Measurements from ENCODE around the gene APP.
A peak's percentile ranks its signal among the peaks of the same experiment; 100 is the strongest.

The APP gene

DNA sequence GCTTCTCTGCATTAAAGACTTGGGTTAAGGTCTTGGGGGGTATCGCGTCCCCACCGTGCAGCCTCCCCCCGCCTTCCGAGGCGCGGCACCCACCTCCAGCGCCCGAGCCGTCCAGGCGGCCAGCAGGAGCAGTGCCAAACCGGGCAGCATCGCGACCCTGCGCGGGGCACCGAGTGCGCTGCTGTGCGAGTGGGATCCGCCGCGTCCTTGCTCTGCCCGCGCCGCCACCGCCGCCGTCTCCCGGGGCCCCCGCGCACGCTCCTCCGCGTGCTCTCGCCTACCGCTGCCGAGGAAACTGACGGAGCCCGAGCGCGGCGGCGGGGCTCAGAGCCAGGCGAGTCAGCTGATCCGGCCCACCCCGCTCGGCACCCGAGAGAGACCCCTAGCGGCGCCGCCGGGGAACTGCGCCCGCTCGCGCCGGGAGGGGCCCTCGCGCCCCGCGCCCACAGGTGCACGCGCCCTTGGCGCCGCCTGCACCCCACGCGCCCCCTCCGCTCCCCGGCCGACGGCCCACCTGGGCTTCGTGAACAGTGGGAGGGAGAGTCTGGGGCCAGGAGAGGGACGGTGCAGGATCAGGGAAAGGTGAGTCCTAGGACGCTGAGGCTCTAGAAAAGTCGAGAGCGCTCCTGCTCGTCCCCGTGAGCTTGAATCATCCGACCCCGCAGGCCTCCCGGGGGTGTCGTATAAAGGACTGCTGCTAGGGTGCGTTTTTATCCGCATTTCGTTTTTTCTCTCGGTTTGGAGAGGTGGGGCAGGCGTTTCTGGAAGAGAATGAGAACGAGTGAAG lies at the start of gene APP:
APP (minus strand) TSS at position 300 of the 787 bp plus-strand sequence; CDS start at position 150, 150 bp downstream.
- peak; percentile 89 for DNase-seq

DNA sequence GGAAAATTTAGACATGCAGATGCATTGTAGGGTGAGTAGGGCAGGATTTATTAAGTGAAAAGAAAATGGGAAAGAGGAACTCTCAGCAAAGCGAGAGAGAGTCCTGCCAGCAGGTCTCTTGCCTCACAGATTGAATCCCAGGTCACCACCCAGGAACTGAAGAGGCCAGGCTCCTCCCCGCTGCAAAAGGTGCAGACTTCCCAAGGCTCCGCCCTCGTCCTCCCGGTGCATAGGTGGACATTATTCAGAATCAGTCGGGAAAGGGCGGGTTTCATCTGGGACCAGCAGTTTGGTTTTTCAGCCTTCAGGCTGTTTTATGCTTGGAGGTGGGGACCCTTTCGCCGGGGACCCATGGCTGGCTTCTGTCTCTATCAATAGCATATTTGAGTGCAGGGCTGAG lies 41.6 kb upstream of the APP start:
- no peak for DNase-seq

DNA sequence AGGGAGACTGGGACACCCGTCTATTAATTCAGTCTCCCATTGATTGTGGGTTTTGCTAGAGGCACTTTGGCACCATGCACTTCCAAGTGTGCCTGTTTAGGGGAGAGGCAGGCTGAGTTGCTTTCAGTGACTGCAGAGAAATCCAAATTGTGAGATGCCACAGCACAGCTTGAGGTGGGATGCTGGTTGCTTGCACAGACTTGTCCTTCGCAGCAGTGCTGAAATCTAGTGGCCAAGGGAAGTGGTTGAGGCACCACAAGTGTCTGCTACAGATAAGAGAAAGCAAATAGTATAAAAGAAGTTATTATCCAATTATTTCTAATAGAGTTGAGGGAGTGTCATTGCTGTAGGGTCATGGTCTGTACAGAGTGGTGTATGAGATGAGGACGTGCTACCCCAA lies 40.0 kb upstream of the APP start:
- DNase-seq: no peak

DNA sequence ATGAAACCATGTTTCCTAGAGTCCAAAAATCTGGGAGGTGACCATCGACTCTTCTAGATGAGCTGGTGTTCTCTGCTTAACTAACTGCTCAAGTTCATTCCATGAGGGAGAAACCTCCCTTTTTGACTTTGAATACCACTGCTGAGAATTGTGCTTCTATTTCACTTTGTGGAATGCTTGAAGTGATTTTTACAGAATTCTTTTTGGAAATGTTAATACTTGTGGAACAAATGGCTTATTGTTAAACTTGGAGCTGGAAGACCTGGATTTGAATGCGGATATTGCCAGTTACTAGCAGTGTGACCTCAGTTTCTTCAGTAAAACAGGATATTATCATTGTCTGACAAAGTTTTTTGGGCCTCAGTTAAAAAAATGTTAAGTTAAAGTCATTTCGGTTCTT lies 36.5 kb upstream of the APP start:
- DNase-seq: no peak

DNA sequence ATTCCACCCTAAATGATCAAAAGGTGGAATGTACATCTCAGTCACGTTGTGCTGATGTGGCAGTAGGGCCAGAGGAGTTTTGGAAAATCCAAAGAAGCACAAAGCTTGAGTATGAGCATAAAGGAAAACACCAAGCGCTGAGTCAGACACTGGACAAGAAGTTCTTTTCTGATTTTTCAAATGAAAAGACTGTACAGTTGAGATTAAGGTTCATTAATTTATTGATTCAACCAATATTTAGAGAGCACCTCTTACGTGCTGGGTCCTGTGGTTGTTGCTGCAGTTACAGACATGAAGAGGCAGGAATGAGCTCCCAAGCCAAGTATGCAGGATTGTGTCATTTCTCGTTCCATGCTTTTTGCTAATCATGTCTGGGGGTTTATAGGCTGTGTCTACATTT lies 28.9 kb upstream of the APP start:
- no peak for DNase-seq

DNA sequence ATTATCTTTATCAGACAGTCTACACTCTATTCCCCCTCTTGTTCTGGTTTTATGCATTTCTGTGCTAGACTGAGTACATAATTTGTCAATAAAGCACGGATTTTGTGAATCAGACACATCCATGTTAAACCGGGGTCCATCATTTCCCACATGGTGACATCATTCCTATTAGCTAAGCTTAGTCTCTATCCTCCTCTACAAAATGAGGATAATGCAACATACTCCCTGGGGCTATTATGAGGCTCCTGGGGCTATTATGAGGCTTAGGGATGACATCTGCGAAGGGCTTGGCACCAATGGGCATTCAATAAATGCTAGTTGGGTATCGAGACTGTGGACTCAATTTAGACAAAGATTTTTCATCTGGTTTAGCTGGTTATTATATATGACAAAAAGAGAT lies 25.1 kb upstream of the APP start:
- DNase-seq: no peak

DNA sequence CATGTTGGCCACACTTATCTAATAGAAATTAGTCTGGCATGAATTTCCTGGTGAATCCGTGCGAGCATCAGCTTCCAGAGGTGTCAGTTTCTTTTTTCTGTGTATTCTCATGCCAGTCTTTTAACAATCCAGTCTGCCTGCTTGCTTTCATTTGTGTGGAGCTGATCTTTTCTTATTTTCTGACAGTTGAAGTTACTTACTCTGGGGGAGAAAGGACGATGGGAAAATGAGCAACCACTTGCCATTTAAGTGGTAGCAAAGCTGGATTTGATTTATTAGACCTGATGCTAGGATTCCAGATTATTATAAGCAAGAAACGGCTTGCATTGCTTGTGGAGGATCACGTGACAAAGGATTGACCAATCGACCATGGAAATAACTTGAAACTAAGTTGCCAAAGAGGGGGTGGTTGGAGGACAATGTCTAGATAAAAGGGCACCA lies 24.3 kb upstream of the APP start:
- DNase-seq: no peak

DNA sequence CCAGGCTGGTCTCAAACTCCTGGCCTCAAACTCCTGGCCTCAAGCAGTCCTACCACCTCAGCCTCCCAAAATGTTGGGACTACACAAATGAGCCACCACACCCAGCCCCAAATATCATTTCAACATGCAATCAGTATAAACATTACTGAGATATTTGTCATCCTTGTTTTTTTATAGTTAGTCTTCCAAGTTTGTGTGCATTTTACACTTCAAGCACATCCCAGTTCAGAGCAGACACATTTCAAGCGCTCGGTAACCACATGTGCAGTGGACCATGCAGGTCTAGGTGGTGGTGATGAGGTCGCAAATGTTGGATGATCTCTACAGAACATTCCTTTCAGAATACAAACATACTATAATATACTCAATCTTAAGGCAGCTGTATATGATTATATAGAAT lies 23.8 kb upstream of the APP start:
- no peak for DNase-seq

DNA sequence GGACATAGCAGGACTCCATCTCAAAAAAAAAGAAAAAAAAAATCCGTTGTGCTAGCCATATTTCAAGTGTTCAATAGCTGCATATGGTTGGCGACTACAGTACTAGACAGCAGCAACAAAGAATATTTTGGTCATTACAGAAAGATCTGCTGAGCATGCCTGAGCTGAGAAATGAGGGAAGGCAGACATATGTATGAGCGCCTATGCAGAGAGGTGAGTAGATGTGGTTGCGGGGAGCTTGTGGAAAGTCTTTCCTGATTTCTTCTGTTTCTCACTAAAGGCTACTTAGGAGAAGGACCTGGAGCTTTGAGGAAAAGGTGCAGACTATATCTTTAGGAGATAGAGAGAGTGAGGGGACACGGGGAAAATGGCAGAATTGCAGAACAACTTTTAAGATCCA lies 21.0 kb upstream of the APP start:
- no peak for DNase-seq

DNA sequence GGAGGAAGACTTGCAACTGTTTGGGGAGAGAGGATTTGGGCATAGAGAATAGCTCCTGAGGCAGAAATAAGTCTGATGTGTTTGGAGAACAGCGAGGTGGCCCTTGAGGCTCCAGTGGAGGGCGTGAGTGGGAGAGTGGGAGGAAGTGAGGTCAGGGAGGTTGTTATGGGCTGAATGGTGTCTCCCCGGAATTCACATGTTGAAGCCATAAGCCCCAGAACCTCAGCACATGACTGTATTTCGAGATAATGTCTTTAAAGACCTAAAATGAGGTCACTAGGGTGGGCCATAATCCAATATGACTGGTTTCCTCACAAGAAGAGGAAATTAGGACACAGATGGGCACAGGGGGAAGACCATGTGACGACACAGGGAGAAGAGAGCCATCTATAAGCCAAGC lies 17.9 kb upstream of the APP start:
- no peak for DNase-seq

DNA sequence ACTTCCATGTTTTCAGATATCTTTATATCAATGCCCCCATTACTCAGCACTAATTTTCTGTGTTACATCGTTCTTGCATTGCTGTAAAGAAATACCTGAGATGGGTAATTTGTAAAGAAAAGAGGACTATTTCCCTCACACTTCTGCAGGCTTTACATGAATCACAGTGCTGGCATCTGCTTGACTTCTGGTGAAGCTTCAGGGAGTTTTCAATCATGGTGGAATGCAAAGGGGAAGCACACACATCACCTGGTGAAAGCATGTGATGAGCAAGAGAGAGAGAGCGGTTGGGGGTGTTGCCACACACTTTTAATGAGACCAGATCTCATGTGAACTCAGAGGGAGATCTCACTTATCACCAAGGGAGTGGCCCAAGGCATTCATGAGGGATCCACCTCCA lies 14.9 kb upstream of the APP start:
- no peak for DNase-seq

DNA sequence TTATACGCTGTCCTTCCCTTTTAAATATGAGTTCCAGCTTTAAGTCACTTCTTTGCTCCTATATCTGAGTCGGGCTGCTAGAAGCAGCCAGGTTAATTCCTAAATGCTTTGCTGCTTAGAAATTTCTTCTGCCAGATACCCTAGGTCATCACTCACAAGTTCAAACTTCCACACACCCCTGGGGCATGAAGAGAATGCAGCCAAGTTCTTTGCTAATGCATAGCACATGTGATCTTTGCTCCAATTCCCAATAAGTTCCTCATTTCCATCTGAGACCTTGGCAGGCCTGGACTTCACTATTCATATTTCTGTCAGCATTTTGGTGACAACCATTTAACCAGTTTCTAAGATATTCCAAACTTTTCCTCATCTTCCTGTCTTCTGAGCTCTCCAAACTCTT lies 14.5 kb upstream of the APP start:
- DNase-seq: no peak

DNA sequence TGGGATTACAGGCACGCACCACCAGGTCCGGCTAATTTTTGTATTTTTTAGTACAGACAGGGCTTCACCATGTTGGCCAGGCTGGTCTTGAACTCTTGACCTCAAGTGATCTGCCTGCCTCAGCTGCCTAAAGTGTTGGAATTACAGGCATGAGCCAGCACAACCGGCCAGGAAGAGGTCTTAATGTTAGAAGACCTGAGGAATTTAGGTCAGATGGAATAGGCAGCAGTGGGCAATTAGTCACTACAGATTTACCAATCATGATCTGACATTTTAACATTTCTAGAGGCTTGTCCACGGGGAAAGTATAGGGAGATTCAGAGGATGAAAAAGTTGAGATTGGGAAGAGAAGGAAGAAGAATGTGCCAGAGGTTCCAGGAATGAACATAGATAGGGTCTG lies 8.9 kb upstream of the APP start:
- DNase-seq: no peak

DNA sequence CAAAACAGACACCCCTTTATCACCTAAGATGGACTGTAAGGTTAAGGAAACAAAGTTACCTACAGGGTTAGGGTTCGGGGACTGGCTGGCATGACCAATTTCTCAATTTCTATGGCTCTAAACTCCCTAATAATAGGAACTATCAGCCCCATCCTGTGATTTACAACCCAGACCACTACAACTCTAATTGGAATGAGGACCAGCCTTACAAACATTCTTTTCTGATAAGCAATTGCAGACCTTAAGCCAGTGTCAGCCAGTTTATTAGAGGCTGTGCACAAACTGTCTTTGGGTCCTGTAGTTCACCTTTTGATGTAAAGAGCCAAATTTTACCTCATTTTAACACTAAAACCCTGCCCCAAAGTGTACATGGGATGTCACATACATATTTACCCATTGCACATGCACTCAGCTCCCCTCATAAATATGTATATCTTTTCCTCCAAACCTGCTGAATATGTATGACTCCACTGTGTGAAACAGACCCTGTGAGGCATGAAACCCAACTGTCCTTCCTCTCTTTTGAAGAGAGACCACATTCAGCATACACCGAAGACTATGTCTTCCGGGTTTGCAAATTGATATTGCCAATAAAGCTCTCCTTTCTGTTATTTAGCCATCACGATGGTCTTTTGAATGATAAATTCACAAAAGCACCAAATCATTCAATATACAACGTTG lies 7.3 kb upstream of the APP start:
- DNase-seq: no peak

DNA sequence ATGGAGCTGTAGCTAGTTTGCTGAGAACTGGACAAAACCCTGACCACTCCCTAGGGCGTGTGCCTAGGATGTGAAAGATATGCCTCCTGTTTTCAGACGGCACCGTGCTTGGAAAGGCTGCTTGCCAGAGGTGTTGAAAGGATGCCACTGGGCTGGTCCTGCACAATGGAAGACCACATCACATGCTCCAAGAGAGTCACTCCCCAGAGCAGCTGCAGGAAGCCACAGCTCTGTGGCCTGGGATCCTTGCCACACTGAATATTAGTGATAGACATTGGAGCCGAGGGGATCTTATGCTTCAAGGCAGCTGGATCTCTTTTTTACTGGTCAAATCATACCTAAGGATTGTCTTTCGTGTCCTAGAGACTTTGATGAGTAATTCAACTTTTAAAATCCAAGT lies 6.6 kb upstream of the APP start:
- no peak for DNase-seq

DNA sequence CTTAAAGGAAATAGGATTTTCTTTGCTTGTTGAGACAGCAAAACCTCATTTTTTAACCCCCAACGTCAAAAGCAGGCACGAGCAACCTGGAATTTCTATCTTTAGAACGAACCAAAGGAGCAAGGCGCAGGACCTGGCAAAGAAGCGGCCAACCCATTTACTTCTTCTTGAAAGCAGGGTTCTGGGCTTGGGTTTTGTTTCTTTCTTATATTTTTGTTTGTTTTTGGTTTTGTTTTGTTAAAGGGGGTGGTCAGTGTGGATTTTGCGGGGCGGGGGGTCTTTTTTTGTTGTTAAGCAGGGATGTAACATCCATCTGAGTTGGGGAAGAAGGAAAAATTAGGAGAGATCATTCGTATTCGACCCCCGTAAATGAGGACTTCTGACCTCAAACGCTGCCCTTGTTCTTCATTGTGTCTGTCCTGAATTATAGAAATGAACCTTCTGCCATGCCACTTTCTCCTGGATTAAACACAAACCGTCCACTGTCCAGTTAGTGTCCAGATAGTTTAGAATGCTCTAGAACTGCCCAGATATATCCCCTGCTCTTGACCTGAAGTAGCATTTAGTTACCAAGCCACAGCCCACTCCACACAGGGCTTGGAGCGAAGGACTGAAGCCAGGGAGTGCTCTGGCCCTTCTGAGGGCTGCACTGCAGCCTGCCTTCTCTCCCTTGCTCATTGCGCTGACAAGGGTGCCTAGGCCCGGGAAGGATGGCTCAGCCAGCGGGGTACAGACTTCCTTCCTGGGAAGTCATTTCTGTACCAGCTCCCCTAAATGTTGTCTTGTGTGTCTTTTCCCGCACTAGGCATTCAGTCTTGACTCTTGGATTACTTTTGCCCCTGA lies 909 bp upstream of the APP start:
- no peak for DNase-seq

DNA sequence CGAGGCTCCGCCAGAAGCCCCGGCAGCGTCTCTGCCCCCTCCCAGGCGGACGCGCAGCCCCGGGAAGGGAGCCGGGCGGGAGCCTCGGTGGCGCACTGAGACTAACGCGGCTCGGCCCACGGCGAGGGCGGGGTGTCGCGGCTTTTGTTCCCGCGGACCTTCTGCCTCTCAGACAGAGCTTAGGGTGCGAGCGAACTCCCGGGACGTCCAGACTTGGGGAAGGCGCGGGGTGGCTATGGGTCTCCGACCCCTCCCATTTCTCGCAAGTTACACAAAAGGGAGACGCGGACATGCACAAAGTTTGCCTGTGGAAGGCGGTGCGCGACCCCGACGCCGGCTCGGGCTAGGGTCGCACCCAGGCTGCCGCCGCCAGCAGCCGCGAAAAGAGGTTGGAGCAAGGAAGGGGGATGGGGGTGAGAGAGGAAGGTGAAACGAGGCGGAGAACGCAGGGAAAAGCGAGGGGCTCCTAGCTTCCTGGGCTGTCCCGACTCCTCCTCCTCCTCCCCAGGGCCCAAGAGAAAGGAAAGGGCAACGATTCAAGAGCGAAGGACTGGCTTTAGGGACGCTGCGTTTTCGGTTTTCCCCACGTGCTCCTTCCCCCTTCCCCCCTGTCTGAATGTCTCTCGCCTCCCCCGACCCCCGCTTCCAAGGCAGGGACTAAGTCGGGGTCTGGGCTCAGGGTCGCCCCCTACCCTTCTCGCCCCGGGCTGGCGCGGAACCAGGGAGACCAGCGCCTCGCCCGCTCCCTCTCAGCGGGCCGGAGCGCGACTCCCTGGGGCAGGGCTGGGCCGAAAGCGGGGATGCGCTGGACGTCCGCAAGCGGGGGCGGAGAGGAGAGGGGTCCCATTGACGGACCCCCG lies 729 bp downstream of the APP start:
- peak; percentile 79 for DNase-seq

DNA sequence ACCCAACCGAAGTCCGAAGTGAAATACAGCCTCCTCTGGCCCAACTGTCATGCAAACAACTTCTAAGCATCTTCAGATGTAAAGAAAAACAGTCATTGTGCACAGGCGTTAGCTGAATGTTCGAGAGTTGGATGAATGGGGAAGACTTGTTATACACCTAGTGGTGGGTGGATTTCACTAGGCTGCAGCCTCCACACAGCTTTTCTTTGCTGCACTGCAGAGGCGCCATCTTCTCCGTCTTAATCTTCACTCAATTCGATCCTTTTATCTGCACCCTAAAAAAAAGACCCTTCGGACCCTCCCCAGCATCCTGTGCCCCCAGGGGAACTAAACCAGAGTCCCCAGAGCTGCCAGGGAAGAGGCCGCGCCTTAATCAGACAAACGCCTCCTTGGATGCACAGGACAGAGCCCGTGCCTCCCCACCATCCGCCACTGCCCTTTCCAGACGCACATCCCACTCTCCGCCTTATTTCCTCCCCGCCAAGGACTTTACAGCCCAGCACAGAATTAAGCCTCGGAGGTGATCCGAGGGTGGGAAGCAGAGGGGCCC lies 1.4 kb downstream of the APP start:
- peak; percentile 66 for DNase-seq

DNA sequence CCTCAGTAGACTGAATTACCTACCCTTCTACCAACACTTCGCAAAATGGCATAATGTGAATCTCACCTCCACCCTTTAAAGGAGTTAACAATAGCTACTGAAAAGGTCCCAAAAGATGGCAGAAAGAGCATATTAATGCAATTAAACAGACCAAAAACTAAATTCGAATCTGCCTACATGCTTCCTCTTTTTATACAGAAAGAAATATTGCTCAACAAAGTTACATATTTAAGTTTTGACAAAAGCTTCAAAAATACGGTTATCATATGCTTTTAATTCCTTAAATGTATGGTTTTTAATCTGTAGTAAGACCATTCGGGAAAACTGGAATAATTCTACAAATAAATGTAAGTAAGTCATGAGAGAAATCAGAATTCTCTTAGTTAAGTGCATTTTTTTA lies 2.2 kb downstream of the APP start:
- DNase-seq: no peak

DNA sequence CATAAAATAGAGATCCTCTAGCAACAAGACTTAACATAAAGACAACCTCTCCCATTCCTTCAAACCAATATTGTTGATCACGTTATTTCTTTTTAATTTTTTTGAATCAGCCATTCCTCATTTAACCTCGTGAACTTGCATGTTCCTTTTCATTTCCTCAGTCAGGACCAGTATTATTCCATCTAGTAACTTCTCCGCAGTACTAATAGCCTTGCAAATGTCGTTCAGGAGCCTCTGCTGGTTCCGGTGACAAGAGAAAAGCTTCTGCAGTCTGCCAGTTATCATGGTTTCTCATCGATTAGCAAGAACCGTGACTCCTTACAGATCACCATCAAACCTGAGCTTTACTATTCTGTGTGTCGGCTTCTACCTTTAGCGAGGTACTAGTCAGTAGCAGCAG lies 3.0 kb downstream of the APP start:
- no peak for DNase-seq

DNA sequence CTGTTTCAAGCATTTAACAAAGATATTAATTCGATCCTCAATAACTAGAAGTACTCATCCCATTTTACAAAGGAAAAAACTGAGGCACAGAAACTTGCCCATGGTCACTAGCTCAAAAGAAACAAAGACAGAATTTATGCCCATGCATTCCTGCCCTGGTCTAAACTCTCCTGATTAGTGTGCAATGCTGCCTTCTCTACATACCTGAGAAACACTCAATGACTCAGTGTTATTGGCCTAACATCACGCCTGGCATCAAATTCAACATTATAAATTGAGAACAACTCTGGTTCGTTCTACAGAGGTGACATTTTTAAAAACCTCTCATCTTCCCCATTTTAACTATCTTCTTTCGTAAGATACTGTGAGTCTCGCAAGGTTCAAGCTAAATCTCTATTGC lies 5.2 kb downstream of the APP start:
- DNase-seq: no peak

DNA sequence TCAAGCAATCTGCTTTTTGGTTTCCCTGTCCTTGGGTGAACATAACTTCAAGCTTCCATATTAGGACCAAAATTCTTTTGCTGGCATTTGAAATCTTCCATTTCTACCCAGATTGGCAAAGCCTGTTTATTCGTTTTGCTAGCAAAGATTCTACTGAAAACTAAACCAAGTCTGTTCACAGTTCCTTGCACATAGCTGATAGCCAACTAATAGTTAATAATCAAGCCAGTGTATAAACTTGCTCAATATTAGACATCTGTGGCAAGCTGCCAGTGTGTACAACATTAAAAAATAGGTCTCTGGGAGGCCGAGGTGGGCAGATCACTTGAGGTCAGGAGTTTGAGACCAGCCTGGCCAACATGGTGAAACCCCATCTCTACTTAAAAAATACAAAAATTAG lies 6.3 kb downstream of the APP start:
- DNase-seq: no peak
